DMS153 treated with DMSO at 0.1 percent for 48 hours (cell line): ENCODE results near the gene PCDHB8.
"Not testable (repeated sequence)": the region's sequence is repeated elsewhere in the genome, so short reads cannot be mapped to it uniquely, and the experiment has no call there.

ENCODE experiments used
- DNase-seq: peaks from one replicate; lab custom pipeline; 2025; ENCODE audit not compliant: unreplicated experiment; lab: John Stamatoyannopoulos, UW

The PCDHB8 gene

DNA sequence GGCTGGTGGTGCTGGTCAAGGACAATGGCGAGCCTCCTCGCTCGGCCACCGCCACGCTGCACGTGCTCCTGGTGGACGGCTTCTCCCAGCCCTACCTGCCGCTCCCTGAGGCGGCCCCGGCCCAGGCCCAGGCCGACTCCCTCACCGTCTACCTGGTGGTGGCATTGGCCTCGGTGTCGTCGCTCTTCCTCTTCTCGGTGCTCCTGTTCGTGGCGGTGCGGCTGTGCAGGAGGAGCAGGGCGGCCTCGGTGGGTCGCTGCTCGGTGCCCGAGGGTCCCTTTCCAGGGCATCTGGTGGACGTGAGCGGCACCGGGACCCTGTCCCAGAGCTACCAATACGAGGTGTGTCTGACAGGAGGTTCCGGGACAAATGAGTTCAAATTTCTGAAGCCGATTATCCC lies 47.8 kb downstream of the PCDHB8 start:
- not testable (repeated sequence) for DNase-seq
